Amniotic epithelial cell (primary cell): Measurements from ENCODE around the gene MLC1.

Experiments
- DNase-seq: peaks from one replicate; pipeline ENCODE4 v3.0.0-alpha.2; 2010; ENCODE audit warnings: low read depth

The MLC1 gene

GRCh38 chr22:50035131-50035881 is 49.9 kb downstream of the MLC1 start:
- no peak for DNase-seq

- DNase-seq: no peak
These were observed 50.8 kb downstream of the MLC1 start for GRCh38 chr22:50034126-50035081.

GRCh38 chr22:50032941-50033601 is 52.2 kb downstream of the MLC1 start:
- no peak for DNase-seq

GRCh38 chr22:50032109-50032871 is 52.9 kb downstream of the MLC1 start:
- no peak for DNase-seq

GRCh38 chr22:50031189-50032091 is 53.8 kb downstream of the MLC1 start:
- DNase-seq: no peak

GRCh38 chr22:50030297-50031188 is 54.7 kb downstream of the MLC1 start:
- peak; percentile 52 for DNase-seq

GRCh38 chr22:50027639-50028537 is 57.3 kb downstream of the MLC1 start:
- DNase-seq: no peak

- DNase-seq: no peak
These were observed 59.2 kb downstream of the MLC1 start for GRCh38 chr22:50025993-50026392.

- DNase-seq: no peak
These were observed 62.9 kb downstream of the MLC1 start for GRCh38 chr22:50022171-50022819.

GRCh38 chr22:50020606-50021005 is 64.6 kb downstream of the MLC1 start:
- DNase-seq: no peak

GRCh38 chr22:50019316-50019715 is 65.9 kb downstream of the MLC1 start:
- no peak for DNase-seq

GRCh38 chr22:50018608-50019285 is 66.5 kb downstream of the MLC1 start:
- no peak for DNase-seq

- DNase-seq: no peak
These were observed 67.5 kb downstream of the MLC1 start for GRCh38 chr22:50017701-50018224.

GRCh38 chr22:50016988-50017700 is 68.1 kb downstream of the MLC1 start:
- DNase-seq: no peak

GRCh38 chr22:50016308-50016987 is 68.8 kb downstream of the MLC1 start:
- DNase-seq: no peak
